ENCODE measurements around the gene CA10. TPM values are rescaled to one million over a fixed set of nuclear protein-coding genes. Genes with fewer than 3 reads are reported as not detected.

Gene CA10
- total RNA-seq, 2 donors from 2014 or later = not detected

DNA sequence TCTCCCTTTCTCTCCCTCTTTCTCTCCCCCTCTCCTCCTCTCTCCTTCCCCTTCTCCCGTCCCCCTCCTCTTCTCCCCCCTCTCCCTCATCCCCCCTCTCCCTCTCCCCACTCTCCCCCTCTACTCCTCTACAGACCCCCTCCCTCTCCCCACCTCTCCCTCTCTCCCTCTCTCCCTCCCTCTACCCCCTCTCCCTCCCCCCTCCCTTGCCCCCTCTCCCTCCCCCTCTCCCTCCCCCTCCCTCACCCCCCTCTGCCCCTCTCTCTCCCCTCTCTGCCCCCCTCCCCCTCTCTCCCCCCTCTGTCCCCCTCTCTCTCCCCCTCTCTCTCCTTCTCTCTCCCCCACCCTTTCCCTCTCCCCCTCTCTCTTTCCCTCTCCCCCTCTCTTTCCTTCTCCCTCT lies 545.3 kb downstream of the CA10 start:
- TF ChIP-seq, protein P1, sequence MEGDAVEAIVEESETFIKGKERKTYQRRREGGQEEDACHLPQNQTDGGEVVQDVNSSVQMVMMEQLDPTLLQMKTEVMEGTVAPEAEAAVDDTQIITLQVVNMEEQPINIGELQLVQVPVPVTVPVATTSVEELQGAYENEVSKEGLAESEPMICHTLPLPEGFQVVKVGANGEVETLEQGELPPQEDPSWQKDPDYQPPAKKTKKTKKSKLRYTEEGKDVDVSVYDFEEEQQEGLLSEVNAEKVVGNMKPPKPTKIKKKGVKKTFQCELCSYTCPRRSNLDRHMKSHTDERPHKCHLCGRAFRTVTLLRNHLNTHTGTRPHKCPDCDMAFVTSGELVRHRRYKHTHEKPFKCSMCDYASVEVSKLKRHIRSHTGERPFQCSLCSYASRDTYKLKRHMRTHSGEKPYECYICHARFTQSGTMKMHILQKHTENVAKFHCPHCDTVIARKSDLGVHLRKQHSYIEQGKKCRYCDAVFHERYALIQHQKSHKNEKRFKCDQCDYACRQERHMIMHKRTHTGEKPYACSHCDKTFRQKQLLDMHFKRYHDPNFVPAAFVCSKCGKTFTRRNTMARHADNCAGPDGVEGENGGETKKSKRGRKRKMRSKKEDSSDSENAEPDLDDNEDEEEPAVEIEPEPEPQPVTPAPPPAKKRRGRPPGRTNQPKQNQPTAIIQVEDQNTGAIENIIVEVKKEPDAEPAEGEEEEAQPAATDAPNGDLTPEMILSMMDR (IDR thresholded peaks at IDR 0.05) = no peak
- DNase-seq (ENCODE audit: low spot score) = no peak

DNA sequence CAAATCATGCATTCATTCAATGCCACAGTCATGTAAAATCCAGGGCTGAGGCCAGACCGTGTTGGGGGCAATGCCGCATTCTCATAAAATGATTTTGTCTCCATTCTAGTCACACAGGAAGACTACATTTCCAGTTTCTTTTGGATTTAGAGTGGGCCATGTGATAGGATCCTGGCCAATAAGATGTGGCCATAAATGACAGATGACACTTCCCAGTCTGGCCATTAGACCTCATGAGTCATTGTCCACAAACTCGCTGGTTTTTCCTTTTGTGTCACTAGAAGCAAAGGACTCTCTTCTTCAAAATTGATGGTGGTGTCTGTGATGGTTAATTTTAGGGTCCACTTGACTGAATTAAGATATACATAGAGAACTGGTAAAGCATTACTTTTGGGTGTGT lies 545.8 kb downstream of the CA10 start:
- no peak overlapping the region for H3K4me3 ChIP-seq
- no peaks in the 10 kb centered on the region for H3K9me3 ChIP-seq
- H3K4me1 ChIP-seq (ENCODE audit: control insufficient read depth in 1 of 2, low read depth in 2 of 2) = no peaks in the 10 kb centered on the region
- DNase-seq (ENCODE audit: low spot score) (no peak), ATAC-seq (ENCODE audit: insufficient number of reproducible peaks, low FRiP score, low read depth) (no peak)
- H3K36me3 ChIP-seq = no peaks in the 10 kb centered on the region
- H3K27ac ChIP-seq = no peak overlapping the region
- no peaks in the 10 kb centered on the region for H3K27me3 ChIP-seq (replicated peaks; ENCODE audit: insufficient read depth)
- TF ChIP-seq, protein P1 (IDR thresholded peaks at IDR 0.05) = no peak

More for the DNA sequence above, 545.3 kb downstream of the CA10 start:
- Histone ChIP-seq H3K36me3 (no peaks in the 10 kb centered on the region), H3K4me1 (ENCODE audit: control insufficient read depth in 1 of 2, low read depth in 2 of 2) (no peaks in the 10 kb centered on the region), H3K4me3 (no peak overlapping the region), H3K27ac (no peak overlapping the region), H3K27me3 (replicated peaks; ENCODE audit: insufficient read depth) (no peaks in the 10 kb centered on the region), H3K9me3 (no peaks in the 10 kb centered on the region)
- ATAC-seq (ENCODE audit: insufficient number of reproducible peaks, low FRiP score, low read depth) = no peak

DNA sequence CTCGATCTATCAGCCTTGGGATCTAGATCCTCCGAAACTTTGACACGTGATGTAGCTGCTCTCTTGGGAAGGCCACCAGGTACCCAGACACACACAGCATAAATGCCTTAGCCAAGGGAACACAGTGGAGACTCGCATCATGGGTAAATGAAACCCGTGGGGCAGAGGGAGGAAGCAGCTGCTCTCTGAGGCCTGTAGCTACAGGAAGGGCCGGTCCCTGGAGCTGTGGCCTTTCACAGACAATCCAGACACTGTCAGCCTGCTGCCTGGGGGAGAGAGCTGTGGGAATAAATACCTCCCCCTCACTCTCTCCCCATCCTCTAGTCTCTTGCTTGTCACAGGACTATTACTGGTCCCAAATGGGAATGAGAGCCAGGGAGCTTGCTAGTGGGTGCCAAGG lies 546.9 kb downstream of the CA10 start:
- TF ChIP-seq, protein P1 (IDR thresholded peaks at IDR 0.05) = no peak
- Histone ChIP-seq H3K4me3 (no peak overlapping the region), H3K27me3 (replicated peaks; ENCODE audit: insufficient read depth) (no peaks in the 10 kb centered on the region), H3K9me3 (no peaks in the 10 kb centered on the region), H3K36me3 (no peaks in the 10 kb centered on the region), H3K4me1 (ENCODE audit: control insufficient read depth in 1 of 2, low read depth in 2 of 2) (no peaks in the 10 kb centered on the region), H3K27ac (no peak overlapping the region)
- no peak for DNase-seq (ENCODE audit: low spot score)
- ATAC-seq (ENCODE audit: insufficient number of reproducible peaks, low FRiP score, low read depth) = no peak

DNA sequence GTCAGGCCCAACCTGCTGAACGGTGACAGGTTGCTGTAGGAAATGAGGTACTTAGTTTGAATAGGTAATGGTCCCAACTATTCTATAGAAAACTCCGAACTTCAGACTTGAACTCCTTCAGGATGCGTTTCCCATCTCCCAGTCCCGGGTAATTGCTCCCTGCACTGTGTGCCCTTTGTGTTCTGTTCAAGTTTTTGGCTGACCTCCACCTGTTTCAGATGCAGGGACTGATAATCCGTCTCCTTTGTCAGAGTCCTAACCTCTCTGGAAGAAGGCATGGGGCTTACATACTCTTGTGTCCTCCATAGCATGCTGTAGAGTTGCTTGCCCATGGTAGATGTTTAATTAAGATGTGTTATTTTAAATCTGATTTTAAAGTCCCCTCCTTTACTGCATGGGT lies 547.7 kb downstream of the CA10 start:
- no peak overlapping the region for H3K4me3 ChIP-seq
- ATAC-seq (ENCODE audit: insufficient number of reproducible peaks, low FRiP score, low read depth) (no peak), DNase-seq (ENCODE audit: low spot score) (no peak)
- H3K36me3 ChIP-seq = no peaks in the 10 kb centered on the region
- H3K4me1 ChIP-seq (ENCODE audit: control insufficient read depth in 1 of 2, low read depth in 2 of 2) = no peaks in the 10 kb centered on the region
- H3K27ac ChIP-seq = no peak overlapping the region
- TF ChIP-seq, protein P1 (IDR thresholded peaks at IDR 0.05) = no peak
- H3K27me3 ChIP-seq (replicated peaks; ENCODE audit: insufficient read depth) = no peaks in the 10 kb centered on the region
- no peaks in the 10 kb centered on the region for H3K9me3 ChIP-seq

DNA sequence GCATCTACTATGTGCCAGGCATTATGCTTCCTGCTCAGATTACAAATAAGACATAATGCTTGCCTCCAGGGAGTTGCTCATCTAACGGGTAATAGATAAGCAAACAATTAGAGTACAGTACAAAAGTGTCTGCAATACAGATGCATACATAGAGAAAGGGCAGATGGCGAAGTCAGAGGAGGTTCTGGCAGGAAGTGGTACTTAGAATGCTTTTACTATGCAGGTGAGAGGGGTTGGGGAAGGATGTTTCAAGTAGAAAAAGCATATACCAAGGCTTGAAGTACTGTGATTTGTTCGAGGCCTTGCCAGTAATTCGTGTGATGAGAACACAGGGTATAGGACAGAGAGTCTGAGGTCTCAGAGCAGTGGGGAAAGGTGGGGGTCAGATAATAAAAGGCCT lies 548.4 kb downstream of the CA10 start:
- DNase-seq (ENCODE audit: low spot score) (no peak), ATAC-seq (ENCODE audit: insufficient number of reproducible peaks, low FRiP score, low read depth) (no peak)
- no peaks in the 10 kb centered on the region for H3K36me3 ChIP-seq
- no peak overlapping the region for H3K27ac ChIP-seq
- TF ChIP-seq, protein P1 (IDR thresholded peaks at IDR 0.05) = no peak
- no peaks in the 10 kb centered on the region for H3K27me3 ChIP-seq (replicated peaks; ENCODE audit: insufficient read depth)
- no peaks in the 10 kb centered on the region for H3K4me1 ChIP-seq (ENCODE audit: control insufficient read depth in 1 of 2, low read depth in 2 of 2)
- H3K9me3 ChIP-seq = no peaks in the 10 kb centered on the region
- H3K4me3 ChIP-seq = no peak overlapping the region
